Stimulated activated CD8-positive, alpha-beta memory T cell treated with anti-CD3 and anti-CD28 coated beads, Interleukin-7, amount 100 ng/mL, for 4 hours (primary cell): ENCODE measurements around the gene PTPN23.
"Not testable (repeated sequence)": the region's sequence is repeated elsewhere in the genome, so short reads cannot be mapped to it uniquely, and the experiment has no call there.

Experiments used
- DNase-seq, 2 donors: peaks; one replicate each; pipeline ENCODE4 v3.0.0-alpha.2; 2020; ENCODE audit warnings: low read depth in 2 of 2

The PTPN23 gene

GRCh38 chr3:47380601-47381316 lies at the start of gene PTPN23:
TSS of gene PTPN23 (plus strand) at chr3:47381021. CDS start at chr3:47381097, 76 bp downstream.
- DNase-seq = peak; percentile 96 to 97

GRCh38 chr3:47333907-47334306 lies 46.9 kb upstream of the PTPN23 start:
- no peak for DNase-seq

GRCh38 chr3:47337656-47338055 lies 43.2 kb upstream of the PTPN23 start:
- DNase-seq = no peak

GRCh38 chr3:47339951-47340350 lies 40.9 kb upstream of the PTPN23 start:
- DNase-seq = no peak

- no peak for DNase-seq
Measured at GRCh38 chr3:47340866-47341265, 40.0 kb upstream of the PTPN23 start.

GRCh38 chr3:47342151-47342550 lies 38.7 kb upstream of the PTPN23 start:
- DNase-seq = no peak

- DNase-seq = no peak
Measured at GRCh38 chr3:47342812-47343211, 38.0 kb upstream of the PTPN23 start.

- no peak for DNase-seq
Measured at GRCh38 chr3:47343471-47343971, 37.3 kb upstream of the PTPN23 start.

GRCh38 chr3:47344971-47345370 lies 35.9 kb upstream of the PTPN23 start:
- DNase-seq = no peak

- DNase-seq = no peak
Measured at GRCh38 chr3:47347217-47347801, 33.5 kb upstream of the PTPN23 start.

- no peak for DNase-seq
Measured at GRCh38 chr3:47348411-47349154, 32.2 kb upstream of the PTPN23 start.

GRCh38 chr3:47355010-47355409 lies 25.8 kb upstream of the PTPN23 start:
- DNase-seq = no peak

GRCh38 chr3:47356201-47356600 lies 24.6 kb upstream of the PTPN23 start:
- DNase-seq = no peak

- no peak for DNase-seq
Measured at GRCh38 chr3:47359323-47359722, 21.5 kb upstream of the PTPN23 start.

- DNase-seq = not testable (repeated sequence)
Measured at GRCh38 chr3:47360110-47360517, 20.7 kb upstream of the PTPN23 start.

- DNase-seq = no peak
Measured at GRCh38 chr3:47362701-47363100, 18.1 kb upstream of the PTPN23 start.

GRCh38 chr3:47365213-47366153 lies 15.3 kb upstream of the PTPN23 start:
- no peak for DNase-seq

GRCh38 chr3:47366833-47367232 lies 14.0 kb upstream of the PTPN23 start:
- DNase-seq = no peak

- DNase-seq = no peak
Measured at GRCh38 chr3:47367631-47368030, 13.2 kb upstream of the PTPN23 start.

- DNase-seq = not testable (repeated sequence)
Measured at GRCh38 chr3:47370020-47370419, 10.8 kb upstream of the PTPN23 start.

GRCh38 chr3:47370887-47371697 lies 9.7 kb upstream of the PTPN23 start:
- no peak for DNase-seq
